Measurements from ENCODE around the gene ZFP36L1. TPM values are rescaled to one million over a fixed set of nuclear protein-coding genes. Genes with fewer than 3 reads are reported as not detected.

The ZFP36L1 gene
- total RNA-seq, 1 experiment from 2014 or later = 240 TPM

GRCh38 chr14:68760761-68761160 is 32.1 kb downstream of the ZFP36L1 start:
- Mint-ChIP-seq H3K36me3 (ENCODE audit: insufficient read depth, unreplicated experiment) (no peaks in the 10 kb centered on the region), H3K27ac (ENCODE audit: unreplicated experiment) (no peak overlapping the region), H3K27me3 (ENCODE audit: unreplicated experiment) (no peaks in the 10 kb centered on the region), H3K4me3 (ENCODE audit: low read depth, unreplicated experiment) (no peak overlapping the region), H3K9me3 (ENCODE audit: low read depth, unreplicated experiment) (no peaks in the 10 kb centered on the region), H3K4me1 (ENCODE audit: low read depth, unreplicated experiment) (peaks cover 17% of the 10 kb centered on the region)
- CTCF ChIA-PET = no interaction called here
- BruUV-seq (replicated peaks) = no TSS peak
- TF ChIP-seq CTCF (IDR thresholded peaks at IDR 0.05; ENCODE audit: unreplicated experiment) = no peak
- DNase-seq = no peak
- intact Hi-C loops (cut with micrococcal nuclease; ENCODE audit: unreplicated experiment) = no loop called here

GRCh38 chr14:68759937-68760336 is 32.9 kb downstream of the ZFP36L1 start:
- BruUV-seq (replicated peaks) = no TSS peak

GRCh38 chr14:68759017-68759560 is 33.8 kb downstream of the ZFP36L1 start:
- Mint-ChIP-seq H3K4me1 (ENCODE audit: low read depth, unreplicated experiment) (peaks cover 17% of the 10 kb centered on the region), H3K4me3 (ENCODE audit: low read depth, unreplicated experiment) (no peak overlapping the region), H3K27me3 (ENCODE audit: unreplicated experiment) (no peaks in the 10 kb centered on the region), H3K36me3 (ENCODE audit: insufficient read depth, unreplicated experiment) (no peaks in the 10 kb centered on the region), H3K9me3 (ENCODE audit: low read depth, unreplicated experiment) (no peaks in the 10 kb centered on the region), H3K27ac (ENCODE audit: unreplicated experiment) (no peak overlapping the region)
- DNase-seq = no peak
- CTCF ChIA-PET = interaction anchor here (1.0 kb wide), 1 partner anchor 25 kb away, joined by 3 read pairs; no protein-coding TSS in a partner anchor
- no TSS peak for BruUV-seq (replicated peaks)
- intact Hi-C loops (cut with micrococcal nuclease; ENCODE audit: unreplicated experiment) = no loop called here
- TF ChIP-seq CTCF (IDR thresholded peaks at IDR 0.05; ENCODE audit: unreplicated experiment) = no peak

More at GRCh38 chr14:68759937-68760336, 32.9 kb downstream of the ZFP36L1 start:
- intact Hi-C loops (cut with micrococcal nuclease; ENCODE audit: unreplicated experiment) = no loop called here
- no peaks in the 10 kb centered on the region for H3K36me3 Mint-ChIP-seq (ENCODE audit: insufficient read depth, unreplicated experiment)
- H3K4me3 Mint-ChIP-seq (ENCODE audit: low read depth, unreplicated experiment) = no peak overlapping the region
- no peaks in the 10 kb centered on the region for H3K9me3 Mint-ChIP-seq (ENCODE audit: low read depth, unreplicated experiment)
- DNase-seq = no peak
- no peak overlapping the region for H3K27ac Mint-ChIP-seq (ENCODE audit: unreplicated experiment)
- H3K27me3 Mint-ChIP-seq (ENCODE audit: unreplicated experiment) = no peaks in the 10 kb centered on the region
- no peak for TF ChIP-seq CTCF (IDR thresholded peaks at IDR 0.05; ENCODE audit: unreplicated experiment)
- CTCF ChIA-PET = interaction anchor here (0.7 to 1.0 kb wide), 3 partner anchors 15 to 26 kb away, joined by 3 to 4 read pairs (median 3); no protein-coding TSS in a partner anchor
- H3K4me1 Mint-ChIP-seq (ENCODE audit: low read depth, unreplicated experiment) = peaks cover 17% of the 10 kb centered on the region

- Mint-ChIP-seq H3K4me3 (ENCODE audit: low read depth, unreplicated experiment) (no peak overlapping the region), H3K27ac (ENCODE audit: unreplicated experiment) (no peak overlapping the region), H3K36me3 (ENCODE audit: insufficient read depth, unreplicated experiment) (no peaks in the 10 kb centered on the region), H3K27me3 (ENCODE audit: unreplicated experiment) (no peaks in the 10 kb centered on the region), H3K4me1 (ENCODE audit: low read depth, unreplicated experiment) (peaks cover 17% of the 10 kb centered on the region), H3K9me3 (ENCODE audit: low read depth, unreplicated experiment) (no peaks in the 10 kb centered on the region)
- DNase-seq = no peak
- CTCF ChIA-PET = no interaction called here
- no TSS peak for BruUV-seq (replicated peaks)
- intact Hi-C loops (cut with micrococcal nuclease; ENCODE audit: unreplicated experiment) = no loop called here
- no peak for TF ChIP-seq CTCF (IDR thresholded peaks at IDR 0.05; ENCODE audit: unreplicated experiment)
These were observed 34.6 kb downstream of the ZFP36L1 start for GRCh38 chr14:68758301-68758700.

Measured in Calu3 (cell line).